IPS-15b (cell line): ENCODE measurements around the gene CHAT.

Experiments
- H3K27me3 ChIP-seq: one replicate; pipeline ENCODE4 v1.6.1; 2013; ENCODE audit warnings: low read length; ENCODE audit not compliant: control insufficient read depth, insufficient read depth
- H3K36me3 ChIP-seq: one replicate; pipeline ENCODE4 v1.6.1; 2013; ENCODE audit warnings: low read length; ENCODE audit not compliant: control insufficient read depth, insufficient read depth
- H3K4me1 ChIP-seq: one replicate; pipeline ENCODE4 v1.6.1; 2013; ENCODE audit warnings: mild to moderate bottlenecking, low read length; ENCODE audit not compliant: control insufficient read depth, insufficient read depth
- H3K4me3 ChIP-seq: one replicate; pipeline ENCODE4 v1.5.1; 2013; ENCODE audit warnings: low read depth, low read length
- H3K9ac ChIP-seq: one replicate; pipeline ENCODE4 v1.6.1; 2013; ENCODE audit warnings: low read depth, mild to moderate bottlenecking, low read length
- H3K9me3 ChIP-seq: one replicate; pipeline ENCODE4 v1.6.1; 2013; ENCODE audit warnings: mild to moderate bottlenecking, low read length; ENCODE audit not compliant: control insufficient read depth, insufficient read depth

The CHAT gene

DNA sequence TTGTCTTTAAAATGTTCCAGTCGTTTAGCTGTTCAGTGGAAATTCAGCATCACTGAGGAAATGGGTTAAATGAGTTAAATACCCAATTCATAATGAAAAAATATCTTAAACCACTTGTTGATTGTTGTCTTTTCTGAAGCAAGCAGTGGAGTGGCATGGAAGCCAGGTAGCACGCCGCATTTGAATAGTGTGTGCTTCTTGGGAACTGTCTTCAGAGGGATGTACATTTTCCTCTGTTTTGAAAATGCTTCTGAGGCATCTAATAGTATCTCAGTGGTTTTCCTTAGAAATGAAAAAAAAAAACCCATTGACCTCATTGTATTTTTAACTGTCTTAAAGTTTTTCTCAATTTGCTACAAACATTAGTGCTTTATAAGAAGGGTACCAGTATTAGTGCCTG lies 93.7 kb downstream of the CHAT start:
- Histone ChIP-seq H3K4me1 (no peaks in the 10 kb centered on the region), H3K4me3 (no peak overlapping the region), H3K27me3 (peaks cover 3% of the 10 kb centered on the region), H3K36me3 (no peaks in the 10 kb centered on the region), H3K9ac (no peak overlapping the region), H3K9me3 (no peaks in the 10 kb centered on the region)

DNA sequence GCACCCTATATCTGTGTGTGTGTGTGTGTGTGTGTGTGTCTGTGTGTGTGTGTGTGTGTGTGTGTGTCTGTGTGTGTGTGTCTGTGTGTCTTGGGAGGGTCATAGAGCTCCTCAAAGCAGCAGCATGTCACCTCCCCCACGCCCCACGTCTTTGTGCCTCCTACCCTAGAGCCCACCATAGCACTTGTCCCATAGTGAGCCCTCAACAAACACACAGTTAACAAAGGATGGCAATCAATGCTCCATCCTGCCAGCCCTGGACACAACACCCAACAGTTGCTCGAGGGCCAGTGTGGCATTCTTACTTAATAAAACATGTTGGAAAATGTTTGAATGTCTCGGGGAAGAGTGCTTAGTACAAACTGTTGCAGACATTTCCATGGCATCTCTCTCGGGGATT lies 96.1 kb downstream of the CHAT start:
- H3K9ac ChIP-seq, result no peak overlapping the region
- H3K27me3 ChIP-seq, result peaks cover 3% of the 10 kb centered on the region
- no peak overlapping the region for H3K4me3 ChIP-seq
- no peaks in the 10 kb centered on the region for H3K9me3 ChIP-seq
- H3K4me1 ChIP-seq, result no peaks in the 10 kb centered on the region
- no peaks in the 10 kb centered on the region for H3K36me3 ChIP-seq

DNA sequence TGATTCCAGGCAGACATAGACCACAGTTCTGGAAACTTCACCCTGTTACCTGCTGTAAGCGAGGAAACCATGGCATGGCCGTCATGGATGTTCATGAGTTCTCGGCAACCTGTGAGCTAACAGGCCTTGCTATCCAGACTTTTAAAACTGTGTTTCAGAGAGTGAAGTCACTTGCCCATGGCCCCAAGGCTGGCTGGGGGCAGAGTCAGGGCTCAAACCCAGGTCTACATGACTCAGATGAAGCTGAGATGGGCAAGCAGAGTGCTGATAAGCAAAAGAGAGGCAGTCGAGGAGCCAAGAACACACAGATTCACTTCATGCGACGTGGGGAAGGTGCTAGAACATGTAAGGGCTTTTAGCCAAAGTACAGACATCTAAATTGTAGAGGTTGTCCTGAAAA lies 97.1 kb downstream of the CHAT start:
- Histone ChIP-seq H3K9ac (no peak overlapping the region), H3K27me3 (peaks cover 3% of the 10 kb centered on the region), H3K4me1 (no peaks in the 10 kb centered on the region), H3K9me3 (no peaks in the 10 kb centered on the region), H3K4me3 (no peak overlapping the region), H3K36me3 (no peaks in the 10 kb centered on the region)

DNA sequence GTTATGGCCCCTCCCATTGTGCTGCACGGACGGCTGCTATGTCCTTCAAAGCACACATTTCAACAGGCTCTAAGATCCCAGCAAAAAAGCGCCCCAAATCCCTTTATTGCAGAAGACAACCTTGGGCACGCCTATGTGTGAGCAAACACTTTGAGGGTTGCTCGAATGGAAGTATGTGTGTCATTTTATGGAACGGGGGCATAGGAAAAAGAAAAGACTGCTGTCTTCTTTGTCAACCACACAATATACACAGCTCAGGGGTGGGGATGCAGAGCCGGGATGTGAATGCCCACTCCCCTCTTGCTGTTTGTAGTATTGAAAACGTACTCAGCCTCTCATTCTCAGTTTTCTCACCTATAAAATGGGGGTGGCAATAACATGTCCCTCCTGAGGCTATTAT lies 97.6 kb downstream of the CHAT start:
- Histone ChIP-seq H3K9ac (no peak overlapping the region), H3K9me3 (no peaks in the 10 kb centered on the region), H3K4me1 (no peaks in the 10 kb centered on the region), H3K4me3 (no peak overlapping the region), H3K36me3 (no peaks in the 10 kb centered on the region), H3K27me3 (peaks cover 3% of the 10 kb centered on the region)

DNA sequence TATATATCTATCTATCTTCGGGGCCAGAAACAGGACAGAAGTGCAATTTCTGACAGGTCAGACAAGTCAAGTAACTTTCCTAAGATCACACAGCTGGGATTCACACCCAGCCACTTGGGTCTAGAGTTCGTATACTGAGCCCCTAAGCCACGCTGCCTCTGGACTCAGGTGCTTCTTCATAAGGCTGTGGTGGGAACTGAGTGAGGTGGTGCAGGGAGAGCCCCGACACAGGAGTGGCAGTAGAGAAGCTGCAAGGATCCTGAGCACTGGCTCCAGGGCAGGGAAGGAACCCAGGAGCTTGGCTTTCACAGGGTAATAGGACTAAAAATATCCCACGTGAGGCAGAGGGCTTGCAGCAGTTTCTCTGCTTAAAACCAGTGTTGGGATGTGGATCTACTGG lies 99.4 kb downstream of the CHAT start:
- no peaks in the 10 kb centered on the region for H3K9me3 ChIP-seq
- no peaks in the 10 kb centered on the region for H3K36me3 ChIP-seq
- no peak overlapping the region for H3K9ac ChIP-seq
- no peak overlapping the region for H3K4me3 ChIP-seq
- H3K27me3 ChIP-seq, result peaks cover 3% of the 10 kb centered on the region
- H3K4me1 ChIP-seq, result no peaks in the 10 kb centered on the region
